ENCODE data around the gene SERPINA9. TPM values are rescaled to one million over a fixed set of nuclear protein-coding genes. Genes with fewer than 3 reads are reported as not detected.
"Not testable (repeated sequence)": the region's sequence is repeated elsewhere in the genome, so short reads cannot be mapped to it uniquely, and the experiment has no call there.

SERPINA9 gene
- total RNA-seq, 2 donors from 2014 or later: not detected

GRCh38 chr14:94483729-94484275 lies 7.8 kb upstream of the SERPINA9 start:
- Histone ChIP-seq H3K4me1 (replicated peaks) (no peaks in the 10 kb centered on the region), H3K27ac (no peak overlapping the region), H3K36me3 (no peaks in the 10 kb centered on the region), H3K4me3 (no peak overlapping the region), H3K9me3 (no peaks in the 10 kb centered on the region), H3K27me3 (replicated peaks; ENCODE audit: insufficient read depth) (no peaks in the 10 kb centered on the region)
- DNase-seq (ENCODE audit: low spot score): no peak
- intact Hi-C loops (cut with DNase I): no loop called here
- WGBS: 97% methylated on average over 7 of the region's 7 CpGs
- TF ChIP-seq POLR2A (IDR thresholded peaks at IDR 0.05): no peak
- TF ChIP-seq POLR2AphosphoS5 (IDR thresholded peaks at IDR 0.05): no peak
- TF ChIP-seq CTCF (IDR thresholded peaks at IDR 0.05): no peak

- no peak overlapping the region for H3K4me3 ChIP-seq
- intact Hi-C loops (cut with DNase I): no loop called here
- no peaks in the 10 kb centered on the region for H3K4me1 ChIP-seq (replicated peaks)
- no peaks in the 10 kb centered on the region for H3K27me3 ChIP-seq (replicated peaks; ENCODE audit: insufficient read depth)
- DNase-seq (ENCODE audit: low spot score): no peak
- H3K27ac ChIP-seq: no peak overlapping the region
- TF ChIP-seq CTCF (IDR thresholded peaks at IDR 0.05) (no peak), POLR2AphosphoS5 (IDR thresholded peaks at IDR 0.05) (no peak)
- no peaks in the 10 kb centered on the region for H3K9me3 ChIP-seq
- 93% methylated on average over 10 of the region's 10 CpGs for WGBS
- no peaks in the 10 kb centered on the region for H3K36me3 ChIP-seq
Measured at GRCh38 chr14:94483071-94483451, 7.1 kb upstream of the SERPINA9 start.

- DNase-seq (ENCODE audit: low spot score); intact Hi-C loops (cut with DNase I); H3K9me3 ChIP-seq; H3K36me3 ChIP-seq; H3K27ac ChIP-seq; H3K4me1 ChIP-seq (replicated peaks); H3K27me3 ChIP-seq (replicated peaks; ENCODE audit: insufficient read depth); H3K4me3 ChIP-seq: not testable (repeated sequence)
- WGBS: 87% methylated on average over 10 of the region's 10 CpGs
Measured at GRCh38 chr14:94482132-94483070, 6.4 kb upstream of the SERPINA9 start.

- no peak for DNase-seq (ENCODE audit: low spot score)
- TF ChIP-seq CTCF (IDR thresholded peaks at IDR 0.05) (no peak), POLR2A (IDR thresholded peaks at IDR 0.05) (no peak), POLR2AphosphoS5 (IDR thresholded peaks at IDR 0.05) (no peak)
- H3K36me3 ChIP-seq: no peaks in the 10 kb centered on the region
- H3K9me3 ChIP-seq: no peaks in the 10 kb centered on the region
- intact Hi-C loops (cut with DNase I): no loop called here
- H3K27me3 ChIP-seq (replicated peaks; ENCODE audit: insufficient read depth): peaks cover 1% of the 10 kb centered on the region
- H3K4me3 ChIP-seq: no peak overlapping the region
- no peaks in the 10 kb centered on the region for H3K4me1 ChIP-seq (replicated peaks)
- WGBS: 83% methylated on average over 5 of the region's 5 CpGs
- H3K27ac ChIP-seq: no peak overlapping the region
Measured at GRCh38 chr14:94481468-94482131, 5.6 kb upstream of the SERPINA9 start.

- intact Hi-C loops (cut with DNase I): no loop called here
- Histone ChIP-seq H3K4me3 (no peak overlapping the region), H3K9me3 (no peaks in the 10 kb centered on the region), H3K27ac (no peak overlapping the region), H3K27me3 (replicated peaks; ENCODE audit: insufficient read depth) (peaks cover 2% of the 10 kb centered on the region), H3K36me3 (no peaks in the 10 kb centered on the region), H3K4me1 (replicated peaks) (no peaks in the 10 kb centered on the region)
- TF ChIP-seq CTCF (IDR thresholded peaks at IDR 0.05) (no peak), POLR2A (IDR thresholded peaks at IDR 0.05) (no peak), POLR2AphosphoS5 (IDR thresholded peaks at IDR 0.05) (no peak)
- WGBS: 20% methylated on average over 2 of the region's 2 CpGs
- DNase-seq (ENCODE audit: low spot score): no peak
Measured at GRCh38 chr14:94480809-94481208, 4.8 kb upstream of the SERPINA9 start.
